ENCODE results near the gene TNC.
"Not testable (repeated sequence)": the region's sequence is repeated elsewhere in the genome, so short reads cannot be mapped to it uniquely, and the experiment has no call there.

The TNC gene

GRCh38 chr9:115134941-115135340 is 17.0 kb upstream of the TNC start:
- no peak for DNase-seq

- no peak for DNase-seq
These were observed 15.7 kb upstream of the TNC start for GRCh38 chr9:115133649-115134048.

- DNase-seq = no peak
These were observed 14.7 kb upstream of the TNC start for GRCh38 chr9:115132648-115133047.

- DNase-seq = no peak
These were observed 12.2 kb upstream of the TNC start for GRCh38 chr9:115130176-115130575.

GRCh38 chr9:115128726-115129125 is 10.8 kb upstream of the TNC start:
- not testable (repeated sequence) for DNase-seq

GRCh38 chr9:115127191-115127817 is 9.3 kb upstream of the TNC start:
- no peak for DNase-seq

- no peak for DNase-seq
These were observed 8.4 kb upstream of the TNC start for GRCh38 chr9:115126404-115126803.

- DNase-seq = no peak
These were observed 5.0 kb upstream of the TNC start for GRCh38 chr9:115122937-115123336.

GRCh38 chr9:115121181-115121580 is 3.2 kb upstream of the TNC start:
- no peak for DNase-seq

- DNase-seq = no peak
These were observed 892 bp upstream of the TNC start for GRCh38 chr9:115118879-115119218.

GRCh38 chr9:115116421-115117284 is 1.3 kb downstream of the TNC start:
- DNase-seq = no peak

GRCh38 chr9:115115924-115116323 is 2.0 kb downstream of the TNC start:
- no peak for DNase-seq

GRCh38 chr9:115115117-115115880 is 2.7 kb downstream of the TNC start:
- no peak for DNase-seq

- DNase-seq = no peak
These were observed 3.4 kb downstream of the TNC start for GRCh38 chr9:115114546-115114945.

- no peak for DNase-seq
These were observed 3.9 kb downstream of the TNC start for GRCh38 chr9:115114084-115114483.

- DNase-seq = no peak
These were observed 6.1 kb downstream of the TNC start for GRCh38 chr9:115111874-115112273.

GRCh38 chr9:115109486-115109885 is 8.5 kb downstream of the TNC start:
- DNase-seq = no peak

- DNase-seq = no peak
These were observed 10.3 kb downstream of the TNC start for GRCh38 chr9:115107701-115108100.

- DNase-seq = no peak
These were observed 11.3 kb downstream of the TNC start for GRCh38 chr9:115106642-115107041.

GRCh38 chr9:115106001-115106400 is 12.0 kb downstream of the TNC start:
- DNase-seq = no peak

GRCh38 chr9:115104908-115105307 is 13.0 kb downstream of the TNC start:
- DNase-seq = no peak

GRCh38 chr9:115103746-115104477 is 14.0 kb downstream of the TNC start:
- no peak for DNase-seq

- DNase-seq = no peak
These were observed 18.1 kb downstream of the TNC start for GRCh38 chr9:115099901-115100300.

Measured in effector CD4-positive, alpha-beta T cell (primary cell).